Testis (tissue), 2 donors: Measurements from ENCODE around the gene KIAA0586.

Experiments
- POLR2A ChIP-seq: fragments of 450-650 bp; IDR thresholded peaks from one replicate; pipeline ENCODE4 v1.6.1; 2017; ENCODE audit warnings: antibody characterized with exemption, mild to moderate bottlenecking, moderate library complexity
- TF ChIP-seq, protein P1 (sequence below), 3 experiments: fragments of 450-650 bp in 2 of 3; fragments of 200-600 bp in 1 of 3; sonication (generic) in 1 of 3; IDR thresholded peaks; one replicate each; pipeline ENCODE4 v1.5.1; 2016 to 2019; ENCODE audit warnings: antibody characterized with exemption in 3 of 3, mild to moderate bottlenecking in 2 of 3, moderate library complexity in 1 of 3

DNA sequence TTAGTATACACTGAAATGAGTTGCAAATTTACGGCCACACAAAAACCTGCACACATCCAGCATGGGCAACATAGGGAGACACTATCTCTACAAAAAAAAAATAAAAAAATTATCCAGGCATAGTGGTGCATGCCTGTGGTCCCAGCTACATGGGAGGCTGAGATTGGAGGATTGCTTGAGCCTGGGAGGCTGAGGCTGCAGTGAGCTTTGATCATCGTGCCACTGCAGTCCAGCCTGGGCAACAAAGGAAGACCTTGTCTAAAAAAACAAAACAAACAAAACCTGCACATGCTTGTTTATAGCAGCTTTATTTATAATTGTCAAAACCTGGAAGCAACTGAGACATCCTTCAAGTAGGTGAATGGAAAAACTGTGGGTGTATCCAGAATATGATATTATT is 36.7 kb upstream of the KIAA0586 start:
- TF ChIP-seq, protein P1, sequence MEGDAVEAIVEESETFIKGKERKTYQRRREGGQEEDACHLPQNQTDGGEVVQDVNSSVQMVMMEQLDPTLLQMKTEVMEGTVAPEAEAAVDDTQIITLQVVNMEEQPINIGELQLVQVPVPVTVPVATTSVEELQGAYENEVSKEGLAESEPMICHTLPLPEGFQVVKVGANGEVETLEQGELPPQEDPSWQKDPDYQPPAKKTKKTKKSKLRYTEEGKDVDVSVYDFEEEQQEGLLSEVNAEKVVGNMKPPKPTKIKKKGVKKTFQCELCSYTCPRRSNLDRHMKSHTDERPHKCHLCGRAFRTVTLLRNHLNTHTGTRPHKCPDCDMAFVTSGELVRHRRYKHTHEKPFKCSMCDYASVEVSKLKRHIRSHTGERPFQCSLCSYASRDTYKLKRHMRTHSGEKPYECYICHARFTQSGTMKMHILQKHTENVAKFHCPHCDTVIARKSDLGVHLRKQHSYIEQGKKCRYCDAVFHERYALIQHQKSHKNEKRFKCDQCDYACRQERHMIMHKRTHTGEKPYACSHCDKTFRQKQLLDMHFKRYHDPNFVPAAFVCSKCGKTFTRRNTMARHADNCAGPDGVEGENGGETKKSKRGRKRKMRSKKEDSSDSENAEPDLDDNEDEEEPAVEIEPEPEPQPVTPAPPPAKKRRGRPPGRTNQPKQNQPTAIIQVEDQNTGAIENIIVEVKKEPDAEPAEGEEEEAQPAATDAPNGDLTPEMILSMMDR (IDR thresholded peaks at IDR 0.05), result no peak
- TF ChIP-seq POLR2A, result no peak
